GM21528 (cell line): ENCODE measurements around the gene MPPE1.
"Not testable (repeated sequence)": the region's sequence is repeated elsewhere in the genome, so short reads cannot be mapped to it uniquely, and the experiment has no call there.

Experiments
- ATAC-seq: cut with Tn5 transposase; IDR thresholded peaks from one replicate; pipeline ENCODE4 v1.9.1; 2021; ENCODE audit warnings: mild to moderate bottlenecking, moderate library complexity; ENCODE audit not compliant: unreplicated experiment, low FRiP score

Gene MPPE1

DNA sequence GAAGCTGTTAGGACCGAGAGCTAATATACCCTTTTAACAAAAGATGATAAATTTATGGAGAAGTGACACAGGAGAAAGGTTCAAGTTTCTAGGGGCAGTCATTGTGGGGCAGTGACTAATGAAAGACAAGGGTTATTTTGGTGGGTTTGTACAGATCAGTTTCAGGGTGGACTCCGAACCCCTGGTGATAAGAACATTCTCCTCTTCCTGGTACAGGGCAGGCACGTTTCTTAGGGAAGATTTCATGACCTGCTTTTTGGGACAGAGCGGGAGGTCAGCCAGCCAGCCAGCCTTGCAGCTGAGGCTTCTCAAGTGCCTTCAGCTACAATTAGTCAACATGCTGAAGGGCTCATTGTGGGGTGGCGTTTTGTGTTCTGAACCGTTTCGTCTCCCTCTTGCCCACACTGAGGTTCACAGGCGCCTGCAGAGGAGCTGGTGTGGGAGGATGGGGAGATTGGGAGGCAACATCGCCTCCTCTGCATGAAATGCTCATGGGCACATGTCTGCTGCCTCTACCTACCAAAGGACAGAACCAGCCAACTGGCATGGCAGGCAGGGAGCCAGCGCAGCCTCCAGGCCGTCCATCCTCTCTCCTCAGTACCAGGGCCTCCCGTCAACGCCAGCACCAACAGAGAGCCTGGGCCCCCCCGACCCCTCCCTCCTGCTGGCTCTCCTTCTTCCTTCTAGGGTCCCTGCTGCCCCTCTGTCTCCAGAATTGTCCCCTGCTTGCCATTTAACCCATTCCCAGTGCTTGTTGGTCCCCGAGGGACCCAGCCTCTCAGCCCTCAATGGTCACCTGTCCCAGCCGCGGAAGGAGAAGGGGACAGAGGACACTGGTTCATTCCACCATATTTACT is 47.3 kb downstream of the MPPE1 start:
- no peak for ATAC-seq

DNA sequence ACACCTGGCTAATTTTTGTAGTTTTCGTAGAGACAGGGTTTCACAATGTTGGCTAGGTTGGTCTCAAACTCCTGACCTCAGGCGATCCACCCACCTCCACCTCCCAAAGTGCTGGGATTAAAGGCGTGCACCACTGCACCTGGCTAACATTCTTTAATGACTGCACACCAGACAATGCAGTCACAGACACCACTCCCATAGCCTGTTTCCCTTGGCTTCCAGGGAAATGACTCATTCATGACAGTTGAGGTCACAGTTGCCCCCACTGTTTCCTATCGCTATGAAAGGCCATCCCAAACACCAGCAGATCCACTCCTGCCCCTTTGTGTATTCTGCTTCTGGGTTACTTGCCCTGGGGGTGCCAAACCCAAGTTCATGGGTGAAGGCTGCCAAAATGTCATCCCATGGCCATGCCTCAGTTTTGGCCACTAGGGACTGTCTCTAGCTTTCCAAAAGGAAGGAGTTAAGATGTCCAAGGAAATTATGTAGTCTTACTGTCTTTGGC is 48.2 kb downstream of the MPPE1 start:
- ATAC-seq: no peak

DNA sequence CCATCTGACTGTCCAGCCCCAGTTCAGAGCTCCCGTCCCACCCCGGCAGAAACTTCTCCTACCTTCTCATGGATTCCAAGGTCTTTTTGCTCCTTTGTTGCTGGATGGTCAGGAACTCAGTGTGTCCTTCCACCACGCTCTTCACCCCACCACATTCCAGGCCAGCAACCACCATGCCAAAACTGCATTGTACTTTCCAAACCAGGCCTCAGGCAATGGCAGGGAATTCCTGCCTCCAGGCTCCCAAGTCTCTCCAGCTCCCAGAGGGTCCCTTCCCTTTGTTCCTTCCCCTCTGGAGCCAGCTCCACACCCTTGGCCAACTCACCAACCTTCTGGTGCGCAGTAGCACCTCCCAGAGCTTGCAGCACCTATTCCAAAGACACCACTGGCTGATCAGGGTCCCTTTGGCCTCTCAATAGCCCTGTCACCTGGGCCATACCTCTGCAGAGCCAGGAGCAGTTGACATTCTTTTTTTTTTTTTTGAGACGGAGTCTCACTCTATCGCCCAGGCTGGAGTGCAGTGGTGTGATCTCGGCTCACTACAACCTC is 48.8 kb downstream of the MPPE1 start:
- ATAC-seq: no peak

DNA sequence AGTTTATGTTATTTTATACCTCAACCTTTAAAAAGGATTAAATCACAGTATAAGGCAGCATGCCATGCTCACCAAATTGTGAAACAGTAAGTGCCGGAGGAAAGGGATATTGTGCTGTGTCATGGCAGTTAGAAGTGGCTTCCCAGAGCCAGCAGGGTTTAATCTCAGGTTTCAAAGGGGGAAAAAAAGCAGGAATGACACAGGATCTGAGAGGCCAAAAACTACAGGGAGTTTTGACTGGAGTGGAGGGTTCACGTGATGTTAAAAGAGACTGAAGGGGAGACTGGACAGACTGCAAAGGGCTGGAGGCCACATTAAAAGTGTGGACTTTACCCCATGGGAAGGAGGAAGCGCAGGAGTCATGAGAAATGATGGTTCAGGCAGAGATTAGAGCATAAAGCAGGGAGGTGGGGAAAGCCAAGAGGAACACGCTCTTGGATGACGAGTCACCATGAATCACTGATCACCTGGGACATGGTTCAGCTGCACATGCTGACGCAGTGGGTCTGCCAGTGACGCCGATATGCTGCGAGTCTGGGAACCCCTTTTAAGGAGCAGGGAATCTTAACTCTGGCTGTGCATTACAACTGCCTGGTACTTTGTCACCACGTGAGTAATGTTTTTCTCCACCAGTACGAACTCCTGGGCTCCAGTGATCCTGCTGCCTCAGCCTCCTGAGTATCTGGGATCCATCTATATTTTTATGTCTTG is 50.8 kb downstream of the MPPE1 start:
- ATAC-seq: no peak

GRCh38 chr18:11854554-11854953 is 53.6 kb downstream of the MPPE1 start:
- ATAC-seq: not testable (repeated sequence)

DNA sequence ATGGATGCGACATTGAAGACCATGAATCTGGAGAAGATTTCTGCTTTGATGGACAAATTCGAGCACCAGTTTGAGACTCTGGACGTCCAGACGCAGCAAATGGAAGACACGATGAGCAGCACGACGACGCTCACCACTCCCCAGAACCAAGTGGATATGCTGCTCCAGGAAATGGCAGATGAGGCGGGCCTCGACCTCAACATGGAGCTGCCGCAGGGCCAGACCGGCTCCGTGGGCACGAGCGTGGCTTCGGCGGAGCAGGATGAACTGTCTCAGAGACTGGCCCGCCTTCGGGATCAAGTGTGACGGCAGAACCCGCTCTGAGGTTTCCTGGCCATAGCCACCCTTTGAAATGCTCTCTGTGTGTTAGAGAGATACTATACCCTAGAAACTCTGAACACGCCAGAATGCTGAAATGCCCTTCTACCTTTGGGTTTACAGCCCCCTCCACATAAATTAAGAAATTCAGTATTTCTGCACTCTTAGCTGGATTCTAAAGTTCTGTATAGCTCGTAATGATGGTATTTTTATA is 56.2 kb downstream of the MPPE1 start:
- ATAC-seq: peak; percentile 31

GRCh38 chr18:11851146-11851805 is 56.8 kb downstream of the MPPE1 start, which contains the start of gene CHMP1B:
Gene CHMP1B (plus strand): TSS chr18:11851413. CDS start chr18:11851512, 99 bp downstream.
- peak; percentile 94 for ATAC-seq

- peak; percentile 32 for ATAC-seq
These were observed 57.3 kb downstream of the MPPE1 start for GRCh38 chr18:11850821-11851145.

- ATAC-seq: no peak
These were observed 58.1 kb downstream of the MPPE1 start for GRCh38 chr18:11849841-11850634.

DNA sequence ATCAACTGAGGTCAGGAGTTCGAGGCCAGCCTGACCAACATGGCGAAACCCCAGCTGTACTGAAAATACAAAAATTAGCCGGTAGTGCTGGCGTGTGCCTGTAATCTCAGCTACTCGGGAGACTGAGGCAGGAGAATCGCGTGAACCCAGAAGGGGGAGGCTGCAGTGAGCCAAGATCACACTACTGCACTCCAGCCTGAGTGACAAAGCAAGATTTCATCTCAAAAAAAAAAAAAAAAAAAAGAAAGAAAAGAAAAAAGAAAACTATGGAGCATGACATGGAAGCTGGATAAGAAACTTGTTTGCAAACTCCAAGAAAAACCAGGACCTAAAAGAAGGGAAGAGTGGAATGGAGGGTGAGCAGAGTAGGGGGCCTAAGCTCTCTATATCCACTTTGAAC is 58.8 kb downstream of the MPPE1 start:
- ATAC-seq: no peak

DNA sequence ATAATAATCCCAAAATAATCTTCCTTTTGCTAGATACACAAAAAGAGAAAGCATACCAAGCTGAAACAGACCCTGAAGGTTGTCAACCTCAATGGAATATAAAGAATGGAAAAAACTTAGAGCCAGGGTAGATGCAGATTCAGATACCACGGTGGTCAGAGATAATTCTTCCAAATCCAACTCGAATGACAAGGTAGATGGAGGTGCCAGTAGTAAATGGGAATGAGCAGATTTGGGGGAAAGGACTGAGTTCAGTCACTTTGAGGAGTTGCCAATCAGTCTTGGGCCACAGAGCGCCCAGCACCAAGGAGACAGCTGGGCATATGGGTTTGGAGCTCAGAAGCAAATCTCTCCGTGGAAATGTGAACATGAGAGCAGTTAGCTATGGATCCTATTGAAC is 60.3 kb downstream of the MPPE1 start:
- ATAC-seq: no peak

- ATAC-seq: no peak
These were observed 62.5 kb downstream of the MPPE1 start for GRCh38 chr18:11845654-11846053.

DNA sequence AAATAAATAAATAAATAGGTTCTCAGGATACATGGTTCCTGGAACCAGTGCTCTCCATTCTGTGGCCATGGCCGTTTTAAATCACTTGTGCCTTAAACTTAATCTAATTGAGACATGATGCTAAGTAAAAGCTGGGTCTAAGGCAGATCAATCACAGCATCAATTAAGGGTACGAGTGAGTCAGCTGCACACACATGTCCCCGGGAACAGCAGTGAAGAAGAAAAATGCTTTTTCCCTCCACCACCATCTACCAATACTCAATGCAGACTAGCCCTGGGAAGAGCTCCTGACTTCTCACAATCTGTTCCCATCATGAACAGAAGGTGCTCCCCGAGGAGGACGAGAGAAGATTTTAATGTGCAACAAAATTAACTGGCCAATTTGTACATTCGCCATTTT is 63.7 kb downstream of the MPPE1 start:
- ATAC-seq: no peak

- no peak for ATAC-seq
These were observed 65.6 kb downstream of the MPPE1 start for GRCh38 chr18:11842562-11842961.

DNA sequence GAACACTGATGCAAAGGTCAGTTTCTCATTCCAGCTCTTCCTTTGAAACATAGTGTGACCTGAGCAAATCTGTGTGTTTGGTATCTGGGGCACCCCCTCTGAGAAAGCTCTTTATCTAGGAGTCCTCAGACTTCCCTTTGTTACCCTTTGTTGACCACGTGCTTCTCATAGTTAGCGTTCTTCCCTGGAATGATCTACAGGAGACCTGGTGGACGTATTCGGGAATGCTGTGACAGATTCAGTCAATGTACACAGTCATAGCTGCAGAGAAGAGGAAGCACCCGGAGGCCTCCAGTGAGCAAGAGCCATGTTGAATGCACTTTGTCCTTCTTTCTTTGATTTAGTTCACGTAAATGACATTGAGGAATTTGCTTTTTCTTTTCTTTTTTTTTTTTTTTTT is 67.6 kb downstream of the MPPE1 start:
- ATAC-seq: no peak

DNA sequence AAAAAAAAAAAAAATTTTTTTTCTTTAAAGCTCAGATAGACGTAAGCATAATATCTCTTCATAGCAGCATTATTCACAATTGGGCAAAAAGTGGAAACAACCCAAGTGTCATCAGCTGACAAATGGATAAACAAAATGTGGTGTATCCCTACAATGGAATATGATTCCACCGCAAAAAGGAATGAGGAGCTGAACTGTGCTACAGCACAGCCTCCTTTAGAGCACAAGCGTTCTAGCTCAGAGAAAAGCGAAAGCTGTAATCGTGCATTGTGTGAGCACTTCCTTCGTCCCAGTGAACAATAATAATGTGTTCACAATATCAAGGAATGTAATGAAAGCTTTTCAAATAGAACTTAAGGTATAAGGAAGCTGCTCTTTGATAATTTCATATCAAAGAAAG is 68.6 kb downstream of the MPPE1 start:
- ATAC-seq: no peak

GRCh38 chr18:11834772-11835171 is 73.3 kb downstream of the MPPE1 start:
- ATAC-seq: no peak
